Measurements from ENCODE around the gene CUX1.
"Not testable (repeated sequence)": the region's sequence is repeated elsewhere in the genome, so short reads cannot be mapped to it uniquely, and the experiment has no call there.

The CUX1 gene

DNA sequence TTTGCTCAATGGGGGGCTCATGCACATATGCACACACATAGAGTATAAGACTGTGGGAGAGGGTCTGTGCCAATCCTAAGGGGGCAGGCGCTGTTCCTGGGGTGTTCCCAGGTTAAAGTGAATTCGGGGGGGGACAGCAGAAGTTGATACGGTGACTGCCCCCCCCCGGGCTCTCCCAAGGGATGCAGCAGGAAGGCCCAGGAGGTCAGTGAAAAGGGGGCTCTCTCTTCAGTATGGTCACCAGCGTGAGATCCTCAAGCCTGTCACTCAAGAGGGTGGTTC, 506.4 kb downstream of the CUX1 start:
- no peak overlapping the region for H3K4me3 ChIP-seq (ENCODE audit: low read length)
- DNase-seq (ENCODE audit: low read depth), result no peak
- TF ChIP-seq, protein P1, sequence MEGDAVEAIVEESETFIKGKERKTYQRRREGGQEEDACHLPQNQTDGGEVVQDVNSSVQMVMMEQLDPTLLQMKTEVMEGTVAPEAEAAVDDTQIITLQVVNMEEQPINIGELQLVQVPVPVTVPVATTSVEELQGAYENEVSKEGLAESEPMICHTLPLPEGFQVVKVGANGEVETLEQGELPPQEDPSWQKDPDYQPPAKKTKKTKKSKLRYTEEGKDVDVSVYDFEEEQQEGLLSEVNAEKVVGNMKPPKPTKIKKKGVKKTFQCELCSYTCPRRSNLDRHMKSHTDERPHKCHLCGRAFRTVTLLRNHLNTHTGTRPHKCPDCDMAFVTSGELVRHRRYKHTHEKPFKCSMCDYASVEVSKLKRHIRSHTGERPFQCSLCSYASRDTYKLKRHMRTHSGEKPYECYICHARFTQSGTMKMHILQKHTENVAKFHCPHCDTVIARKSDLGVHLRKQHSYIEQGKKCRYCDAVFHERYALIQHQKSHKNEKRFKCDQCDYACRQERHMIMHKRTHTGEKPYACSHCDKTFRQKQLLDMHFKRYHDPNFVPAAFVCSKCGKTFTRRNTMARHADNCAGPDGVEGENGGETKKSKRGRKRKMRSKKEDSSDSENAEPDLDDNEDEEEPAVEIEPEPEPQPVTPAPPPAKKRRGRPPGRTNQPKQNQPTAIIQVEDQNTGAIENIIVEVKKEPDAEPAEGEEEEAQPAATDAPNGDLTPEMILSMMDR (IDR thresholded peaks at IDR 0.05; ENCODE audit: insufficient read depth, low read depth, low read length, missing control alignments), result no peak

DNA sequence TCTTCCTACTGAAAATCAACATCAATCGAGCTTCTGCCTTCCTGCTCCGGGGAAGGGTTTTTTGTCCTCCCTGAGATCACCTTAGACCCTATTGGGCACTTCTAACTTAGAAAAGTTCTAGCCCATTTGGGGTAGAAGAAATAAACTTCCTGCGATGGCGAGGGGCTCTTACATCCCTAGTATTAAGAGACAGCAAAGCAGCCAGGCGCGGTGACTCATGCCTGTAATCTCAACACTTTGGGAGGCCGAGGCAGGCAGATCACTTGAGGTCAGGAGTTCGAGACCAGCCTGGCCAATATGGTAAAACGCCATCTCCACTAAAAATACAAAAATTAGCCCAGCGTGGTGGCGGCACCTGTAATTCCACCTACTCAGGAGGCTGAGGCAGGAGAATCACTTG, 507.7 kb downstream of the CUX1 start:
- H3K4me3 ChIP-seq (ENCODE audit: low read length); DNase-seq (ENCODE audit: low read depth): not testable (repeated sequence)

DNA sequence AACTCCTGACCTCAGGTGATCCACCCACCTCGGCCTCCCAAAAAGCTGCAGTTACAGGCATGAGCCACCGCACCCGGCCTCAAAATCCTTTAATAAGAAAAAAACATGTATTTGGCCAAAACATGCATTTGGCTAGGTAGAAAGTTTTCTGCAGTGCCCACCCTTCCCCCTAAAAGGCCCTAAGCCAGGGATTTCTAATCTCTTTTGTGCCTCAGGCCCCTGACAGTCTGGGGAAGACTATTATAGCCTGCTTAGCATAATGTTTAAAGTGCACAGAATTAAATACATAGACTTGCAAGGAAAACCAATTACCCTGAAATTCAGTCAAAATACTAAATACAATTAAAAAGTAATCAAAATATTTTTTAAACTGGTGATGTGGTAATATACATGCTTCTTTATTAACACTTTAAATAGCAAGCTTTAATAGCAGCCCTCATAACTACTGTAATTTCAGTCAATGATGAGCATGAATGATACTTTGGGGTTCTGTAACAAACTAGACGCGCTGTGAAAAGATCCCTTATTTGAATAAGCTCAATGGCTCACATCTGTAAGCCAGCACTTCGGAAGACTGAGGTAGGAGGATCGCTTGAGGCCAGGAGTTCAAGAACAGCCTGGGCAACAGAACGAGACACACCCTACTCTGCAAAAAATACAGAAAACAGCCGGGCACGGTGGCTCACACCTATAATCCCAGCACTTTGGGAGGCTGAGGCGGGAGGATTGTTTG, 508.9 kb downstream of the CUX1 start:
- H3K4me3 ChIP-seq (ENCODE audit: low read length), result no peak overlapping the region
- no peak for DNase-seq (ENCODE audit: low read depth)
- TF ChIP-seq, protein P1 (IDR thresholded peaks at IDR 0.05; ENCODE audit: insufficient read depth, low read depth, low read length, missing control alignments), result no peak

DNA sequence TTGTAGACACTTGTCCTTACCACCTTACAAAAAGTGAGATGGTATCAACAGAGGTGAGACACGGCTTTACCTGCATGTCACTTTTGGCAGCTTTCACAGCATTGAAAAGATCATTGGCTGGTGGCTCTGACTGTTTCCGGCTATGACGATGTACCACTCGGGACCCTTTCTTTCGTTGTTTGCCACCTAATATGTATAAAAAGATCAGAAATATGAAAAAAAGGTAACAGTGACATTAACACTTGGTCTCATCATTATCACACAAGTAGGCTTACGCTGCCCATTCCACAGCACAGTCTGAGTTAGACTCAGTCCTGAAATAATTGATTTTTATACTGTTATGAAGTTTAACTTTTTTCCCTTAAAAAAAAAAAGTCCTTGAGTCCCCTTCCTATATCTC, 509.8 kb downstream of the CUX1 start:
- DNase-seq (ENCODE audit: low read depth); H3K4me3 ChIP-seq (ENCODE audit: low read length): not testable (repeated sequence)

DNA sequence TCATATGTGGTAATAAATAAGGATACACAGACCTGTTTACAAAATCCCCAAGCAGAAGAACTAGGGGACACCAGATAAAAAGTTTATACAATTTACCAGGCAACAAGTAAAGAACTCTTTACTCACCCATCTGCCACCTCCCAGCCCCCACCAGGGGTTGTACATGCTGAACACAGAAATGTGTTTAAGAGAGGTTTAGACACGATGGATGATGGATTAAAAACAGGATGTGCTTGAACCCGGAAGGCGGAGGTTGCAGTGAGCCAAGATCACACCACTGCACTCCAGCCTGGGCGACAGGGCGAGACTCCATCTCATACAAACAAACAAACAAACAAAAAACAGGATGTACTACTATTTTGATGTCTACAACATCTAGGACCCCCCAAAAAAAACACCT, 511.4 kb downstream of the CUX1 start:
- not testable (repeated sequence) for DNase-seq (ENCODE audit: low read depth); H3K4me3 ChIP-seq (ENCODE audit: low read length)

DNA sequence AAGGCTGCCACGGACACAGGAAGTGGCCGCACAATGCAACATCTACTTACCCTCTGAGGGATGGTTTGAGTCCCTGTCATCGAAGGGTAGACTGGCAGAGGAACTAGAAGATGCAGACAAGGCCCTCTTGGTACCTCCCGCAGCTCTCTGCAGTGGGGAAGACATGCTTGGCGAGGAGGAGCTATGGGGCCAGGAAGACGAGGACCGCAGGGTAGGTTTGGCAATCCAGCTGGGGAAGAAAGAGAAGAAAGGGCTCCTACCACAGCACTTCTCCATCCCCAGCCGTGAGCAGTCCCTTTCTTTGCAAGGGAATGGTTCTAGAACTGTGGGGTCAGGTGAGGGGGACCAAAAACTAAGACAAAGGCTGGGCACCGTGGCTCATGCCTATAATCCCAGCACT, 511.9 kb downstream of the CUX1 start:
- not testable (repeated sequence) for DNase-seq (ENCODE audit: low read depth); H3K4me3 ChIP-seq (ENCODE audit: low read length)

DNA sequence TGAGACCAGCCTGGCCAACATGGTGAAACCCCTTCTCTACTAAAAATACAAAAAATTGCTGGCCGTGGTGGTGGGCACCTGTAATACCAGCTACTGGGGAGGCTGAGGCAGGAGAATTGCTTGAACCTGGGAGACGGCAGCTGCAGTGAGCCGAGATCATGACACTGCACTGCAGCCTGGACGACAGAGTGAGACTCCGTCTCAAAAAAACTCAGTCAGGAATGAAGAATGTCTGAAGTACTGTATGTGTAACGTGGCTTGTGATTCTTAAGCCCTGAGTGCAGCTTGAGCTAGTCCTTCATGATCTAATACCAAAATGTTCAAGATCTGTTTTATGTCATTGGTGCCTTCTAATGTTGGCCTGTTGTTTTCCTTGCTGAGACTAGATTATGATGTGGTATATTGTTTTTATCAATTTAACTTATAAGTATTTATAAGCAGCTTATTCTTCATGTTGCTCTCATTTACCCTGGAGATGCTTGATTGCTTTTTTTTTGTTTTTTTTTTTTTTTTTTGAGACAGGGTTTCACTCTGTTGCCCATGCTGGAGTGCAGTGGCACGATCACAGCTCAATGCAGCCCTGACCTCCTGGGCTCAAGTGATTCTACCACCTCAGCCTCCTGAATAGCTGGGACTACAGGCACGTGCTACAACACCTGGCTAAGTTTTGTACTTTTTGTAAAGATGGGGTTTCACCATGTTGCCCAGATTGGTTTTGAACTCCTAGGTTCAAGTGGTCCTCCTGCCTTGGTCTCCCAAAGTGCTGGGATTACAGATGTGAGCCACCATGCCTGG, 513.4 kb downstream of the CUX1 start:
- not testable (repeated sequence) for DNase-seq (ENCODE audit: low read depth); H3K4me3 ChIP-seq (ENCODE audit: low read length)

All from epithelial cell of esophagus (primary cell).